ENCODE results near the gene NAGLU. TPM values are rescaled to one million over a fixed set of nuclear protein-coding genes. Genes with fewer than 3 reads are reported as not detected.
A peak's percentile ranks its signal among the peaks of the same experiment; 100 is the strongest.

Gene NAGLU
- total and polyA plus RNA-seq, 2 of the 13 experiments (the other 11 are each of a cell fraction or from before 2014, with no cell fraction given) = 28.2 to 40.1 TPM

GRCh38 chr17:42517516-42517915, 18.5 kb upstream of the NAGLU start (continued):
- TF ChIP-seq CSRNP2 (CRISPR knock-in tag; conservative IDR thresholded peaks at IDR 0.05; ENCODE audit: low read depth) (no peak), SSRP1 (CRISPR knock-in tag; IDR thresholded peaks at IDR 0.05) (0 out of 2 replicates have a peak, but pooled peaks have one; percentile 64), ZNF205 (CRISPR knock-in tag; IDR thresholded peaks at IDR 0.05) (peak; percentile 38; the same call in 1 of the 2 replicates), SRF (IDR thresholded peaks at IDR 0.05; ENCODE audit: low read depth, low read length) (no peak), RARG (CRISPR knock-in tag; IDR thresholded peaks at IDR 0.05; ENCODE audit: low read depth) (no peak), ZZZ3 (CRISPR knock-in tag; IDR thresholded peaks at IDR 0.05; ENCODE audit: borderline replicate concordance) (no peak), RFX5 (IDR thresholded peaks at IDR 0.05; ENCODE audit: low read depth, low read length) (no peak), SP140L (CRISPR knock-in tag; IDR thresholded peaks at IDR 0.05; ENCODE audit: borderline replicate concordance) (no peak), STAT5B (CRISPR knock-in tag; IDR thresholded peaks at IDR 0.05) (no peak), ESRRA (CRISPR knock-in tag; IDR thresholded peaks at IDR 0.05; ENCODE audit: low read depth) (no peak), MBNL3 (CRISPR knock-in tag; conservative IDR thresholded peaks at IDR 0.05) (no peak), GATAD2A (CRISPR knock-in tag; IDR thresholded peaks at IDR 0.05) (peak; percentile 63), HOXA7 (CRISPR knock-in tag; IDR thresholded peaks at IDR 0.05) (no peak), ZNF496 (CRISPR knock-in tag; IDR thresholded peaks at IDR 0.05; ENCODE audit: insufficient replicate concordance) (no peak), RXRB (CRISPR knock-in tag; IDR thresholded peaks at IDR 0.05; ENCODE audit: borderline replicate concordance) (peak; percentile 54; the same call in 1 of the 2 replicates), HOXD1 (CRISPR knock-in tag; IDR thresholded peaks at IDR 0.05) (no peak), ETV5 (CRISPR knock-in tag; IDR thresholded peaks at IDR 0.05; ENCODE audit: borderline replicate concordance) (no peak), AKAP8 (CRISPR knock-in tag; IDR thresholded peaks at IDR 0.05) (peak; percentile 77; the same call in 1 of the 2 replicates), ZNF501 (CRISPR knock-in tag; IDR thresholded peaks at IDR 0.05) (peak; percentile 76; the same call in 1 of the 2 replicates), MXD4 (CRISPR knock-in tag; IDR thresholded peaks at IDR 0.05) (peak; percentile 50; the same call in 1 of the 2 replicates), ZNF768 (CRISPR knock-in tag; IDR thresholded peaks at IDR 0.05) (0 out of 2 replicates have a peak, but pooled peaks have one; percentile 44), XRCC5 (optimal IDR thresholded peaks at IDR 0.05; ENCODE audit: low read length) (peak; percentile 94), IRX3 (CRISPR knock-in tag; IDR thresholded peaks at IDR 0.05; ENCODE audit: borderline replicate concordance, low read depth) (no peak), ZSCAN30 (CRISPR knock-in tag; IDR thresholded peaks at IDR 0.05) (no peak), FOXA3 (CRISPR knock-in tag; IDR thresholded peaks at IDR 0.05) (peak; percentile 39; the same call in 1 of the 2 replicates), RNF2 (conservative IDR thresholded peaks at IDR 0.05; ENCODE audit: low read depth) (no peak), ZNF383 (CRISPR knock-in tag; IDR thresholded peaks at IDR 0.05; ENCODE audit: borderline replicate concordance) (peak; percentile 67; the same call in 1 of the 2 replicates), MZF1 (CRISPR knock-in tag; IDR thresholded peaks at IDR 0.05; ENCODE audit: borderline replicate concordance) (no peak), ZNF354B (CRISPR knock-in tag; IDR thresholded peaks at IDR 0.05) (no peak), TGIF2 (CRISPR knock-in tag; IDR thresholded peaks at IDR 0.05) (0 out of 2 replicates have a peak, but pooled peaks have one; percentile 46), ZNF580 (CRISPR knock-in tag; IDR thresholded peaks at IDR 0.05; ENCODE audit: borderline replicate concordance, low read depth) (peak; percentile 82)
- TF ChIP-seq, protein P1, sequence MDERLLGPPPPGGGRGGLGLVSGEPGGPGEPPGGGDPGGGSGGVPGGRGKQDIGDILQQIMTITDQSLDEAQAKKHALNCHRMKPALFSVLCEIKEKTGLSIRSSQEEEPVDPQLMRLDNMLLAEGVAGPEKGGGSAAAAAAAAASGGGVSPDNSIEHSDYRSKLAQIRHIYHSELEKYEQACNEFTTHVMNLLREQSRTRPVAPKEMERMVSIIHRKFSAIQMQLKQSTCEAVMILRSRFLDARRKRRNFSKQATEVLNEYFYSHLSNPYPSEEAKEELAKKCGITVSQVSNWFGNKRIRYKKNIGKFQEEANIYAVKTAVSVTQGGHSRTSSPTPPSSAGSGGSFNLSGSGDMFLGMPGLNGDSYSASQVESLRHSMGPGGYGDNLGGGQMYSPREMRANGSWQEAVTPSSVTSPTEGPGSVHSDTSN (CRISPR knock-in tag; IDR thresholded peaks at IDR 0.05) = no peak

Data from HepG2 (cell line).